ENCODE results near the gene BMPR1A.
"Not testable (repeated sequence)": the region's sequence is repeated elsewhere in the genome, so short reads cannot be mapped to it uniquely, and the experiment has no call there.

Gene BMPR1A

DNA sequence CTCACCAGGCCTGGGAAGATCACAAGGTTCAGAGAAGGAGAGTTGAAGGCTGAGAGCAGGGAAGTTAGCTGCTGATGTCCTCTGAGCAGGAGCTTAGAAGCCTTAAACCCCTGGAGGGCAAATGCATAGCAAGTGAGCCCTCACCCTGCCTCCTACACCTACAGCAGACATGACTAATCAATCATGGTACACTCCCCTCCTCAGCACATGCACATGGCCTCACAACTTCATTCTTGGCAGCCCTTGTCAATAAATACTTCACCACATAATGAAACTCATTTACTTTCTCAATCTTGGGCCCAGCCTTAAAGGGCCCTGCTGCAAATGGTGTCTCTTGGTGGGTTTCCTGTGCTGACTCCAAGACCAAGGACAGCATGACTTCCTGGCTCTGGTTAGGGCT is 188.1 kb downstream of the BMPR1A start:
- in situ Hi-C loops (cut with MboI; ENCODE audit: low pct_unique_long_range_greater_than_20kb, low sequenced_read_pairs, unreplicated experiment) = no loop called here
- no peak for DNase-seq (ENCODE audit: low spot score)
- TF ChIP-seq, protein P1, sequence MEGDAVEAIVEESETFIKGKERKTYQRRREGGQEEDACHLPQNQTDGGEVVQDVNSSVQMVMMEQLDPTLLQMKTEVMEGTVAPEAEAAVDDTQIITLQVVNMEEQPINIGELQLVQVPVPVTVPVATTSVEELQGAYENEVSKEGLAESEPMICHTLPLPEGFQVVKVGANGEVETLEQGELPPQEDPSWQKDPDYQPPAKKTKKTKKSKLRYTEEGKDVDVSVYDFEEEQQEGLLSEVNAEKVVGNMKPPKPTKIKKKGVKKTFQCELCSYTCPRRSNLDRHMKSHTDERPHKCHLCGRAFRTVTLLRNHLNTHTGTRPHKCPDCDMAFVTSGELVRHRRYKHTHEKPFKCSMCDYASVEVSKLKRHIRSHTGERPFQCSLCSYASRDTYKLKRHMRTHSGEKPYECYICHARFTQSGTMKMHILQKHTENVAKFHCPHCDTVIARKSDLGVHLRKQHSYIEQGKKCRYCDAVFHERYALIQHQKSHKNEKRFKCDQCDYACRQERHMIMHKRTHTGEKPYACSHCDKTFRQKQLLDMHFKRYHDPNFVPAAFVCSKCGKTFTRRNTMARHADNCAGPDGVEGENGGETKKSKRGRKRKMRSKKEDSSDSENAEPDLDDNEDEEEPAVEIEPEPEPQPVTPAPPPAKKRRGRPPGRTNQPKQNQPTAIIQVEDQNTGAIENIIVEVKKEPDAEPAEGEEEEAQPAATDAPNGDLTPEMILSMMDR (IDR thresholded peaks at IDR 0.05; ENCODE audit: extremely low read depth, insufficient read depth, missing control alignments) = no peak

DNA sequence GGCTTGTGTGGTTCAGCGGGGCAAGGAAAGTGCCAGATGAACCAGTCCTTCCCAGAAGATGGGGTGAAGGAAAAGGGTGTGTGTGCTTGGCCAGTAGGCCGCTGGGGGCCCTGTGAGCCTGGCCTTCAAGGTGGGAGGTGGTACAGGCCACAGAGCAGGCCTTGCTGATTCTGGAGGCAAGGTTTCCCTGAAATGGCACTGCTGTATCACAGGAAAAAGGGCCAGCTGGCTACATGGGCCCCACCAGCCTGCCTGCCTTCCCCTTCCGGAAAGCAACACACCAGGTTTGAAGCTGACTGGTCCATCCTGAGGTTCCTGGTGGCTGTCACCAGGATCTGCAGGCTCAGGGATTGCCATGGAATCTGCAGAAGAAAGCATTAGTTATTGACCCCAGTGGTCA is 188.5 kb downstream of the BMPR1A start:
- DNase-seq (ENCODE audit: low spot score) = no peak
- in situ Hi-C loops (cut with MboI; ENCODE audit: low pct_unique_long_range_greater_than_20kb, low sequenced_read_pairs, unreplicated experiment) = no loop called here
- TF ChIP-seq, protein P1 (IDR thresholded peaks at IDR 0.05; ENCODE audit: extremely low read depth, insufficient read depth, missing control alignments) = no peak

- no peak for DNase-seq (ENCODE audit: low spot score)
- in situ Hi-C loops (cut with MboI; ENCODE audit: low pct_unique_long_range_greater_than_20kb, low sequenced_read_pairs, unreplicated experiment) = no loop called here
- TF ChIP-seq, protein P1 (IDR thresholded peaks at IDR 0.05; ENCODE audit: extremely low read depth, insufficient read depth, missing control alignments) = no peak
Measured at GRCh38 chr10:86945361-86946212, 189.2 kb downstream of the BMPR1A start.

DNA sequence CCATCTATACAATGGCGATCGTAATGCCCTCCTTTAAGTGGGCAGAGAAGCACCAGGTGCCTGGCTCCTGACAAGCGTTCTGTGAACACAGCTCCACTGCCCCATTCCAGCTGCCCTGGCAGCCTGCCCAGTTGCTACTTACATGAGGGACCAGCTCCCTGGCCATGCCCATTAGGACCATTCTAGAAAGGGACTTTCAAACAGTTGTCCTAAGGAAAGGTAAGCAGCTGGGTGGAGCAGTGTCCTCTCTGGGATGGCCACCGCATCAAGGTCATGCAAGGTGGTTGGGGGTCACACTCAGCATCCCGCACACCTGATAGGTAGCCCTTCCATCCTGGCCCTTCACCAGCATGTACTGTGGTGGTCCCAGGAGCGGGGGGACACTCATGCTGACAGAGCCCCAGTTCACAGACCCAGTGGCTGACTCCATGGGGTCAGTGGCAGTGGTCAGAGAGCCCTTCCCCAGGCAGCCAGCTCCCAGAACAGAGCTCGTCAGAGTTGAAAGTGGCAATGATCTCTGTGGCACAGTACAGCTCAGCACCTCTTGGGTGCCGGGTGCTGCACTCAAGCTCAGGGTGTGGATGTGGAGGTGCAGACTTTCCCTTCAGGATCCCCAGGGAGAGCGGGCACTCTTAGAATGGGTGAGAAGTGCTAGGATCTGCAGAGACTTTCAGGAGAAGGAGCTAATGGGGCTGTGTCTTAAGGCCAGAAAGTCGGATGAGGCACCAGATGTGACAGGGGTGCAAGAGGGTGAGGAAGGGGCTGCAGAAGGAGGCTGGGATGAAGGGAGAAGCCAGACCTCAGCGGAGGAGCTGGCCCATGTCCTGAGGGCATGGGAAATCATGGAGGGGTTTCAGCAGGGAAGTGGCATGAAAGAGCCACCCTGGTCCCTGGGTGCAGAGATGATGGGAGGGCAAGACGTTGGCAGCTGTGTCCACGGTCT is 190.1 kb downstream of the BMPR1A start:
- in situ Hi-C loops (cut with MboI; ENCODE audit: low pct_unique_long_range_greater_than_20kb, low sequenced_read_pairs, unreplicated experiment) = no loop called here
- TF ChIP-seq, protein P1 (IDR thresholded peaks at IDR 0.05; ENCODE audit: extremely low read depth, insufficient read depth, missing control alignments) = no peak
- DNase-seq (ENCODE audit: low spot score) = no peak

- in situ Hi-C loops (cut with MboI; ENCODE audit: low pct_unique_long_range_greater_than_20kb, low sequenced_read_pairs, unreplicated experiment); DNase-seq (ENCODE audit: low spot score): not testable (repeated sequence)
Measured at GRCh38 chr10:86947806-86948205, 191.4 kb downstream of the BMPR1A start.

GRCh38 chr10:86950349-86950748 is 193.9 kb downstream of the BMPR1A start:
- TF ChIP-seq, protein P1 (IDR thresholded peaks at IDR 0.05; ENCODE audit: extremely low read depth, insufficient read depth, missing control alignments) = no peak
- DNase-seq (ENCODE audit: low spot score) = no peak
- in situ Hi-C loops (cut with MboI; ENCODE audit: low pct_unique_long_range_greater_than_20kb, low sequenced_read_pairs, unreplicated experiment) = no loop called here

Measured in GM13977 (cell line).